ENCODE measurements around the gene BCL11A. TPM values are rescaled to one million over a fixed set of nuclear protein-coding genes. Genes with fewer than 3 reads are reported as not detected.

BCL11A gene
- total and polyA plus RNA-seq, 2 of the 13 experiments (the other 11 are each of a cell fraction or from before 2014, with no cell fraction given): not detected

DNA sequence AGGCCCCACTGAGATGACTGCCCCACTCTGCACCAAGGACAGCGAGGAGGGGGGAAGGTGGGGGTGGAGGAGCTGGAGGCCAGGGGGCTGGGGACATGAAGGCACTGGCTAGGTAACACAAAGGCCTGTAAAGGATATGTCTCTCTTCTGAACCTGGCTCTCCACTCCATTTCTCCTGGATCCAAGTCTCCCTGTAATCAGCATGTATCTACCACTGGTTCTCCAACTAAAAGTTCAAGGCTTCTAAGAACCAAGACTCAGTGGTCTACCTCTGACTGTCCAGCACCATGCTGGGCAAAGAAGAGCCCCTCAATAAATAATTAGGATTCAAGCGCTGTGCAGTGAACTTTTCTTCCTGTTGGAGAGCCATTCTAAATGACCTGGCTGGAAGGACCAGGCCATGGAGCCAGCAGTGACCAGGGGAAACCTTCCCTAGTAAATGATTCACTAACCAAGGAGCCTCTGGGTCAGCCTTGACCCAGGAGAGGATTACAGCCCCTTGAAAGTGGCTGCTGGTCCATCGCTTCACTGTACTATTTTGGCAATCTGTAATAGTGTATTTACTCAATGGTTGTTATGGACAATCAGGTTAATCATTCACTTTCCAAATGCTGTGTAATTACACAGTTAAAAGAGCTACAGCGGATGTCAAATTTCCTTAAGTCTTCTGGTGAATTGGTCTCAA lies 73.2 kb downstream of the BCL11A start (continued):
- TF ChIP-seq ZFP82 (CRISPR knock-in tag; IDR thresholded peaks at IDR 0.05; ENCODE audit: borderline replicate concordance): no peak
- TF ChIP-seq, protein P1, sequence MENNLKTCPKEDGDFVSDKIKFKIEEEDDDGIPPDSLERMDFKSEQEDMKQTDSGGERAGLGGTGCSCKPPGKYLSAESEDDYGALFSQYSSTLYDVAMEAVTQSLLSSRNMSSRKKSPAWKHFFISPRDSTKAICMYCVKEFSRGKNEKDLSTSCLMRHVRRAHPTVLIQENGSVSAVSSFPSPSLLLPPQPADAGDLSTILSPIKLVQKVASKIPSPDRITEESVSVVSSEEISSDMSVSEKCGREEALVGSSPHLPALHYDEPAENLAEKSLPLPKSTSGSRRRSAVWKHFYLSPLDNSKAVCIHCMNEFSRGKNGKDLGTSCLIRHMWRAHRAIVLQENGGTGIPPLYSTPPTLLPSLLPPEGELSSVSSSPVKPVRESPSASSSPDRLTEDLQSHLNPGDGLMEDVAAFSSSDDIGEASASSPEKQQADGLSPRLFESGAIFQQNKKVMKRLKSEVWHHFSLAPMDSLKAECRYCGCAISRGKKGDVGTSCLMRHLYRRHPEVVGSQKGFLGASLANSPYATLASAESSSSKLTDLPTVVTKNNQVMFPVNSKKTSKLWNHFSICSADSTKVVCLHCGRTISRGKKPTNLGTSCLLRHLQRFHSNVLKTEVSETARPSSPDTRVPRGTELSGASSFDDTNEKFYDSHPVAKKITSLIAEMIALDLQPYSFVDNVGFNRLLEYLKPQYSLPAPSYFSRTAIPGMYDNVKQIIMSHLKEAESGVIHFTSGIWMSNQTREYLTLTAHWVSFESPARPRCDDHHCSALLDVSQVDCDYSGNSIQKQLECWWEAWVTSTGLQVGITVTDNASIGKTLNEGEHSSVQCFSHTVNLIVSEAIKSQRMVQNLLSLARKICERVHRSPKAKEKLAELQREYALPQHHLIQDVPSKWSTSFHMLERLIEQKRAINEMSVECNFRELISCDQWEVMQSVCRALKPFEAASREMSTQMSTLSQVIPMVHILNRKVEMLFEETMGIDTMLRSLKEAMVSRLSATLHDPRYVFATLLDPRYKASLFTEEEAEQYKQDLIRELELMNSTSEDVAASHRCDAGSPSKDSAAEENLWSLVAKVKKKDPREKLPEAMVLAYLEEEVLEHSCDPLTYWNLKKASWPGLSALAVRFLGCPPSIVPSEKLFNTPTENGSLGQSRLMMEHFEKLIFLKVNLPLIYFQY (CRISPR knock-in tag; IDR thresholded peaks at IDR 0.05; ENCODE audit: borderline replicate concordance): peak; percentile 82
- TF ChIP-seq, protein P2, sequence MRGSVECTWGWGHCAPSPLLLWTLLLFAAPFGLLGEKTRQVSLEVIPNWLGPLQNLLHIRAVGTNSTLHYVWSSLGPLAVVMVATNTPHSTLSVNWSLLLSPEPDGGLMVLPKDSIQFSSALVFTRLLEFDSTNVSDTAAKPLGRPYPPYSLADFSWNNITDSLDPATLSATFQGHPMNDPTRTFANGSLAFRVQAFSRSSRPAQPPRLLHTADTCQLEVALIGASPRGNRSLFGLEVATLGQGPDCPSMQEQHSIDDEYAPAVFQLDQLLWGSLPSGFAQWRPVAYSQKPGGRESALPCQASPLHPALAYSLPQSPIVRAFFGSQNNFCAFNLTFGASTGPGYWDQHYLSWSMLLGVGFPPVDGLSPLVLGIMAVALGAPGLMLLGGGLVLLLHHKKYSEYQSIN (CRISPR knock-in tag; IDR thresholded peaks at IDR 0.05; ENCODE audit: borderline replicate concordance): no peak
- TF ChIP-seq, protein P3, sequence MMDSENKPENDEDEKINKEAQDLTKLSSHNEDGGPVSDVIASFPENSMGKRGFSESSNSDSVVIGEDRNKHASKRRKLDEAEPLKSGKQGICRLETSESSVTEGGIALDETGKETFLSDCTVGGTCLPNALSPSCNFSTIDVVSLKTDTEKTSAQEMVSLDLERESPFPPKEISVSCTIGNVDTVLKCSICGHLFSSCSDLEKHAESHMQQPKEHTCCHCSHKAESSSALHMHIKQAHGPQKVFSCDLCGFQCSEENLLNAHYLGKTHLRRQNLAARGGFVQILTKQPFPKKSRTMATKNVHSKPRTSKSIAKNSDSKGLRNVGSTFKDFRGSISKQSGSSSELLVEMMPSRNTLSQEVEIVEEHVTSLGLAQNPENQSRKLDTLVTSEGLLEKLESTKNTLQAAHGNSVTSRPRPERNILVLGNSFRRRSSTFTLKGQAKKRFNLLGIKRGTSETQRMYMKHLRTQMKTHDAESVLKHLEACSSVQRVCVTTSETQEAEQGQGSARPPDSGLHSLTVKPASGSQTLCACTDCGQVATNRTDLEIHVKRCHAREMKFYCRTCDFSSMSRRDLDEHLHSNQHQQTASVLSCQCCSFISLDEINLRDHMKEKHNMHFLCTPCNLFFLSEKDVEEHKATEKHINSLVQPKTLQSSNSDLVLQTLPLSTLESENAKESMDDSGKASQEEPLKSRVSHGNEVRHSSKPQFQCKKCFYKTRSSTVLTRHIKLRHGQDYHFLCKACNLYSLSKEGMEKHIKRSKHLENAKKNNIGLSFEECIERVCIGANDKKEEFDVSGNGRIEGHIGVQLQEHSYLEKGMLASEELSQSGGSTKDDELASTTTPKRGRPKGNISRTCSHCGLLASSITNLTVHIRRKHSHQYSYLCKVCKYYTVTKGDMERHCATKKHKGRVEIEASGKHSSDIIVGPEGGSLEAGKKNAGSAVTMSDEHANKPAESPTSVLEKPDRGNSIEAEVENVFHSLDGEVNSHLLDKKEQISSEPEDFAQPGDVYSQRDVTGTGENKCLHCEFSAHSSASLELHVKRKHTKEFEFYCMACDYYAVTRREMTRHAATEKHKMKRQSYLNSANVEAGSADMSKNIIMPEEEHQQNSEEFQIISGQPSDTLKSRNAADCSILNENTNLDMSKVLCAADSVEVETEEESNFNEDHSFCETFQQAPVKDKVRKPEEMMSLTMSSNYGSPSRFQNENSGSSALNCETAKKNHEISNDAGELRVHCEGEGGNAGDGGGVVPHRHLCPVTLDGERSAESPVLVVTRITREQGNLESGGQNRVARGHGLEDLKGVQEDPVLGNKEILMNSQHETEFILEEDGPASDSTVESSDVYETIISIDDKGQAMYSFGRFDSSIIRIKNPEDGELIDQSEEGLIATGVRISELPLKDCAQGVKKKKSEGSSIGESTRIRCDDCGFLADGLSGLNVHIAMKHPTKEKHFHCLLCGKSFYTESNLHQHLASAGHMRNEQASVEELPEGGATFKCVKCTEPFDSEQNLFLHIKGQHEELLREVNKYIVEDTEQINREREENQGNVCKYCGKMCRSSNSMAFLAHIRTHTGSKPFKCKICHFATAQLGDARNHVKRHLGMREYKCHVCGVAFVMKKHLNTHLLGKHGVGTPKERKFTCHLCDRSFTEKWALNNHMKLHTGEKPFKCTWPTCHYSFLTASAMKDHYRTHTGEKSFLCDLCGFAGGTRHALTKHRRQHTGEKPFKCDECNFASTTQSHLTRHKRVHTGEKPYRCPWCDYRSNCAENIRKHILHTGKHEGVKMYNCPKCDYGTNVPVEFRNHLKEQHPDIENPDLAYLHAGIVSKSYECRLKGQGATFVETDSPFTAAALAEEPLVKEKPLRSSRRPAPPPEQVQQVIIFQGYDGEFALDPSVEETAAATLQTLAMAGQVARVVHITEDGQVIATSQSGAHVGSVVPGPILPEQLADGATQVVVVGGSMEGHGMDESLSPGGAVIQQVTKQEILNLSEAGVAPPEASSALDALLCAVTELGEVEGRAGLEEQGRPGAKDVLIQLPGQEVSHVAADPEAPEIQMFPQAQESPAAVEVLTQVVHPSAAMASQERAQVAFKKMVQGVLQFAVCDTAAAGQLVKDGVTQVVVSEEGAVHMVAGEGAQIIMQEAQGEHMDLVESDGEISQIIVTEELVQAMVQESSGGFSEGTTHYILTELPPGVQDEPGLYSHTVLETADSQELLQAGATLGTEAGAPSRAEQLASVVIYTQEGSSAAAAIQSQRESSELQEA (CRISPR knock-in tag; IDR thresholded peaks at IDR 0.05; ENCODE audit: not compliant biosample characterization): no peak
- no peak for TF ChIP-seq ZNF260 (CRISPR knock-in tag; IDR thresholded peaks at IDR 0.05; ENCODE audit: borderline replicate concordance, low read depth)
- TF ChIP-seq SATB2 (CRISPR knock-in tag; IDR thresholded peaks at IDR 0.05): no peak
- TF ChIP-seq ZNF441 (CRISPR knock-in tag; IDR thresholded peaks at IDR 0.05; ENCODE audit: borderline replicate concordance): no peak
- TF ChIP-seq ZNF83 (CRISPR knock-in tag; IDR thresholded peaks at IDR 0.05; ENCODE audit: borderline replicate concordance): no peak
- TF ChIP-seq, protein P4, sequence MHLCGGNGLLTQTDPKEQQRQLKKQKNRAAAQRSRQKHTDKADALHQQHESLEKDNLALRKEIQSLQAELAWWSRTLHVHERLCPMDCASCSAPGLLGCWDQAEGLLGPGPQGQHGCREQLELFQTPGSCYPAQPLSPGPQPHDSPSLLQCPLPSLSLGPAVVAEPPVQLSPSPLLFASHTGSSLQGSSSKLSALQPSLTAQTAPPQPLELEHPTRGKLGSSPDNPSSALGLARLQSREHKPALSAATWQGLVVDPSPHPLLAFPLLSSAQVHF (CRISPR knock-in tag; IDR thresholded peaks at IDR 0.05): no peak
- TF ChIP-seq NR2F6 (IDR thresholded peaks at IDR 0.05): peak; percentile 97
- TF ChIP-seq NR2F6 (CRISPR knock-in tag; IDR thresholded peaks at IDR 0.05): peak; percentile 93
- peak; percentile 69; the same call in 1 of the 2 replicates for TF ChIP-seq KLF6 (CRISPR knock-in tag; IDR thresholded peaks at IDR 0.05)
- TF ChIP-seq ZNF558 (CRISPR knock-in tag; IDR thresholded peaks at IDR 0.05; ENCODE audit: borderline replicate concordance): no peak
- TF ChIP-seq NR2F1 (CRISPR knock-in tag; IDR thresholded peaks at IDR 0.05): peak; percentile 86

Data from HepG2 (cell line).